ENCODE data around the gene PTPRJ.

- TF ChIP-seq POLR2AphosphoS5 (IDR thresholded peaks at IDR 0.05; ENCODE audit: control insufficient read depth, insufficient read depth, low read depth, low read length) (no peak), ZNF408 (CRISPR knock-in tag; IDR thresholded peaks at IDR 0.05; ENCODE audit: low read depth) (no peak), ZZZ3 (IDR thresholded peaks at IDR 0.05) (no peak), ILF3 (IDR thresholded peaks at IDR 0.05; ENCODE audit: borderline replicate concordance) (no peak), ELK1 (CRISPR knock-in tag; IDR thresholded peaks at IDR 0.05) (no peak)
These were observed 128.8 kb downstream of the PTPRJ start for GRCh38 chr11:48109046-48109666.

Data from K562 (cell line).